Measurements from ENCODE around the gene UGT1A10. TPM values are rescaled to one million over a fixed set of nuclear protein-coding genes. Genes with fewer than 3 reads are reported as not detected.

Gene UGT1A10
- total and polyA plus RNA-seq, 2 donors (not counting 3 experiments of a cell fraction or from before 2014, with no cell fraction given) = not detected

GRCh38 chr2:233688341-233688740 lies 52.1 kb downstream of the UGT1A10 start:
- H3K36me3 ChIP-seq (ENCODE audit: control insufficient read depth in 2 of 2, extremely low read depth in 1 of 2, insufficient read depth in 2 of 2, low read length in 2 of 2) = no peaks in the 10 kb centered on the region
- BruUV-seq (replicated peaks) = no TSS peak
- H2AFZ ChIP-seq (ENCODE audit: low read depth, low read length) = no peak overlapping the region
- dilution Hi-C loops (cut with MboI; ENCODE audit: extremely low pct_ligation_motif_present, low sequenced_read_pairs) (no loop called here), intact Hi-C loops (cut with micrococcal nuclease) (no loop called here)
- H3K4me1 ChIP-seq (ENCODE audit: control insufficient read depth, extremely low read depth, insufficient read depth, low read length) = peaks cover 17% of the 10 kb centered on the region
- H3K4me2 ChIP-seq (ENCODE audit: insufficient read depth, low read length) = no peak overlapping the region
- H3K9me1 ChIP-seq (replicated peaks; ENCODE audit: control insufficient read depth, extremely low read depth, insufficient read depth, low read length) = no peaks in the 10 kb centered on the region
- no peak overlapping the region for H3K9ac ChIP-seq (replicated peaks; ENCODE audit: extremely low read depth, insufficient read depth, low read length)
- no peak overlapping the region for H3K27ac ChIP-seq (ENCODE audit: insufficient read depth, low read depth, low read length)
- no peaks in the 10 kb centered on the region for H3K27me3 ChIP-seq (ENCODE audit: control insufficient read depth in 2 of 2, insufficient read depth in 2 of 2, low read length in 2 of 2)
- H3K9me3 ChIP-seq (replicated peaks; ENCODE audit: control insufficient read depth, insufficient read depth, low read length) = no peaks in the 10 kb centered on the region
- DNase-seq (ENCODE audit: low read depth, low spot score) (no peak), FAIRE-seq (no peak)
- H4K20me1 ChIP-seq (replicated peaks; ENCODE audit: control insufficient read depth, extremely low read depth, insufficient read depth, low read length) = no peaks in the 10 kb centered on the region
- POLR2A ChIA-PET = no interaction called here
- TF ChIP-seq POLR2A (IDR thresholded peaks at IDR 0.05; ENCODE audit: low read depth, low read length) (no peak), JUN (IDR thresholded peaks at IDR 0.05; ENCODE audit: borderline replicate concordance, insufficient read depth, insufficient read length, low read depth) (no peak), POLR2AphosphoS5 (IDR thresholded peaks at IDR 0.05; ENCODE audit: insufficient read depth, low read depth, low read length) (no peak), FOS (IDR thresholded peaks at IDR 0.05; ENCODE audit: borderline replicate concordance, insufficient read depth, low read length) (no peak), EZH2 (IDR thresholded peaks at IDR 0.05; ENCODE audit: borderline replicate concordance, low read depth, low read length, severe bottlenecking) (no peak), GATA2 (IDR thresholded peaks at IDR 0.05; ENCODE audit: insufficient read depth, insufficient read length, low read depth, low read length) (no peak), MAX (IDR thresholded peaks at IDR 0.05; ENCODE audit: insufficient read depth, insufficient read length) (no peak), MYC (IDR thresholded peaks at IDR 0.05; ENCODE audit: low read depth, low read length) (no peak), CTCF (IDR thresholded peaks at IDR 0.05; ENCODE audit: extremely low read depth in 1 of 2, insufficient read depth in 1 of 2, low read depth in 1 of 2, low read length in 2 of 2) (no peak)
- CTCF ChIA-PET = interaction anchor here (1.0 kb wide), 1 partner anchor 19 kb away, joined by 3 read pairs; no protein-coding TSS in a partner anchor
- no peaks in the 10 kb centered on the region for H3K79me2 ChIP-seq (ENCODE audit: control insufficient read depth, insufficient read depth, low read length)
- H3K4me3 ChIP-seq (replicated peaks in 1 of 3; ENCODE audit: insufficient read depth in 1 of 3, low read depth in 1 of 3, low read length in 3 of 3) = no peak overlapping the region
